GM15510 (cell line): Measurements from ENCODE around the gene GPR158.

ENCODE experiments used
- POLR2A ChIP-seq: IDR thresholded peaks from 3 replicates; pipeline ENCODE4 v1.6.1; 2011; ENCODE audit warnings: borderline replicate concordance; ENCODE audit not compliant: insufficient read length; ENCODE audit errors: extremely low read depth

The GPR158 gene

GRCh38 chr10:25174461-25175230 lies at the start of gene GPR158:
GPR158 (plus strand) TSS chr10:25175001; CDS start chr10:25175421, 420 bp downstream.
- TF ChIP-seq POLR2A: no peak

DNA sequence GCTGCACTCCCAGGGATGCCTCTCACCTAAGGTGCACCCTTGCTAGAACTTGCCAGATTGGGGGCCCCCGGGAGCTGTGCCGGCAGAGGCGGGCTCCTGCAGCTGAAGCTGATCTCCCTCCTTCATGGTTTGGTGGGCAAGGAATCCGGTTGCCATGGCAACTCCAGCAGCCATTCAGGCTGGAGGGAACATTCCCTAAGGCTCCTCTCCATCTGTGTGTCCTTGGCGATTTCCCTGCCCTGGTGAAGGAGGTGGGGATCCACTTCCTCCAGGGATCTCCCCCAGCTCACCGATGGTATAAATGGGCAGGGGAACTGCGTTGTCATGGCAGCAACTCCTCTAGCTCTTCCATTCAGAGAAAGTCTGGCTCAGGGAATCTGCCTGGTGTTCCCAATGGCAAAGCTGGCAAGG lies 49.6 kb upstream of the GPR158 start:
- no peak for TF ChIP-seq POLR2A

- no peak for TF ChIP-seq POLR2A
These were observed 45.2 kb upstream of the GPR158 start for GRCh38 chr10:25129592-25129991.

DNA sequence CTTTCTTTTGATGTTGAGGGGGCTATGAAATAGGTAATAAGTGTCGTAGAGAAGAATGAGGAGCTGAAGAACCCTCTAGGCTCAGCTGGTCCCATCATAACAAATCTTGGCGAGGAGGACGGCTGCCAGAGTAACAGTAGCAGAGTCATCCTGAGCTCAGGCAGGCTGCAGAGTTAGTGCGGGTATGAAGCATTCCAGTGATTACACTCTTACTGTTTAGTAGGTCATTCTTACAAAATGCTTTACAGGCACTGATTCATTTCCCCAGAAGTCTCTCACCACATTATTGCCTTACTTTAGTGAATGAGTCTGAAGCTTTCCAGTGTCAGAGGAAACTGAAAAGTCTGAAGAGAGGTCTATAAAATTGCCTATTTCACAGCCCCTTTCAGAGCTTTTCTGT lies 43.9 kb upstream of the GPR158 start:
- no peak for TF ChIP-seq POLR2A

DNA sequence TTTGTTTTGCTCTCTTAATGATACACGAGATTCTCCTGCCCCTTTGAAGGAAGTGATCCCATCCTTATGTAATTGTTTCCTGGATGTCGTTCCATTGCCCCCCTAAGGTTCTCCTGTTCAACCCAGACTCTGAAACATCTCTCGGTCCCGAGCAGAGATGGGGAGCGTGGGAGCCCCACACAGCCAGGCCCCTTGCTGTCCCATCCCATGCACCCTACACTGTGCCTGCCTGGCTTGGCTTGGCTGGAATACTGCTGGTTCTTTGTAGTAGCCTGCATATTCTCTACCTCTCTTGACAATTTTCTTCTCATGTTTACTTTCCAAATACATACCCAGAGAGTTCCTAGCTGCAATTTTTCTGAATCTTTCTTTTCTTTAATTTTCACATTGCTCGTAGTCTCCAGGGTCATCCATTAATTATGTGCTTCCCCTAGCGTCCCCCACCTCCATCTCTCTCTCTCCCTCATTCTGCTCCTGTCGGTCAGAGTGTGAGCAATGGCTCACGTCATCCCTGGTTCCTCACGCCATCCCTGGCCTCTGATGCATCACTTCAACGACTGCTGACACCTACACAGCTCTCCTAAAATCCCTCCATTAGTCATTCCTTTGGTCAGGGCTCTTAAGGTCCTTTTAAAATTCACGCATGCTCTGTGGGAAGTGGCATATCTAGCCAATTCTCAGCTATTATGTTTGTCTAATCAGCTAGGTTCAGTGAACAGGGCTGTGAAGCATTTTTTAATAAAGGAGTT lies 32.5 kb upstream of the GPR158 start:
- TF ChIP-seq POLR2A: no peak

DNA sequence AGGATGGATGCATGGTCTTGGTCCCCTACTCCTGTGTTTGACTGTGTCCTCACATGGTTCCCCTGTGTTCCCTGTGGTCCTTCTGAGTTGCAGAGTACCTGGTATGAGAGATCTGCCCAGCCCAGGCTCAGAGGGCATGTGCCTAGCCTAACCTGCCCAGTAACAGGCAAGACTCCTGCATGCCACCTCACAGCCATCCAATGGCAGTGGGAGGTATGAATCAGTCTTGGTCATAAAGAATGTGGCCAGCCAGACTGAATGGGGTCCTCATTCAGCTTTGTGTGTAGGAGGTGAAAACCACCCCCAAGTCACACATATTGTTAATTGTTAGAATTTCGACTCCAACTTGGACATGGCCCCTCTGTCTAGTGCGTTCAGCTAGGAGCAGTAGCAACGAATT lies 17.2 kb upstream of the GPR158 start:
- TF ChIP-seq POLR2A: no peak

DNA sequence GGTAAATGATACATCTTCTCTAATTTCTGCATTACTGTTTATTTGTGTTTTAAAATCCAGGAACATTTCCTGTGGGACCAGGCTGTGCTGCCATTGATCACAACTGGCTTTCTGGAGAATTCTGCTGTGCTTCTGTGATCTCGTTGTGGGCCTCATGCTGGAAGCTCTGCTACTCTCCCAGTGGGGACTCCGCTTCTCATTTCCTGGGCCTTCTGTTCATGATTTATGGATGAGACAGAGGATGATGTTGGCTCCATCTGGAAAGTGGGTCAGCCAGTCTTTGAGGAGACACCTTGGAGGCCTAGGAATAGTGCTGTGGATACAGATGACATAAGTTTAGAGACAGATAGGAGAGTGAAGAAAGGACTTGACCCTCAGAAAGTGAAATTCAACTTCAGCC lies 15.2 kb upstream of the GPR158 start:
- no peak for TF ChIP-seq POLR2A

DNA sequence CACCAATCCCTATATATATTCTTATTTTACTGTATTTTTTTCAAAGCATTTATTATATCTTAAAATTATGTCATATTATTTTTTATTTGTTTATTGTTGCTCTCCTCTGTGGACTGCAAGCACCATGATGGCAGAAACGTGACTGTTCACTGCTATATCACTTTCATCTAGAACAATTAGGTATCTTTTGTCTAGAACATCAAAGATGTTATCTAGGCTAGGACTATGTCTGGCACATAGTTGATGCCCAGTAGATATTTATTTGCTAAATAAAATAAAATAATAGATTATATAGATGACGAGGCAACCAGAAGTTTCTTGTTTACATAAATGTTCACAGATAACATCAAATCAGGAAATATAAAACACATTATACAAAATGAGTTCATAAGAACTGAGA lies 12.4 kb upstream of the GPR158 start:
- TF ChIP-seq POLR2A: no peak

DNA sequence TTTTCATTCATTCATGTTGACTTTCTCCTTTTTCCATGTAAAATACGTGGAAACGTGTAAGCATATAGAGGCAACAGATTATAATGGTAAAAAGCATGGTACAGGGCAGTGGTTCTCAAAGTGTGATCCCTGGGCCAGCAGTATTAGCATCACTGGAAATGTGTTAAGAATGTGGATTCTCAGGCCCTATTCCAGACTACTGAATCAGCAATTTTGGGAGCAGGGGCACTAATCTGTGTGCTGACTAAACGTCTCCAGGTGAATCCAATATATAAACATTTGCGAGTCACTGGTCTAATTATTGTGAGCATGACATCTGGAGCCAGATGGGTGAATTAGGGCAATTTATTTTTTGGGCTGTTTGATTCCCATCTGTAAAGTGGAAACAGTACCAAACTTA lies 5.1 kb upstream of the GPR158 start:
- no peak for TF ChIP-seq POLR2A

DNA sequence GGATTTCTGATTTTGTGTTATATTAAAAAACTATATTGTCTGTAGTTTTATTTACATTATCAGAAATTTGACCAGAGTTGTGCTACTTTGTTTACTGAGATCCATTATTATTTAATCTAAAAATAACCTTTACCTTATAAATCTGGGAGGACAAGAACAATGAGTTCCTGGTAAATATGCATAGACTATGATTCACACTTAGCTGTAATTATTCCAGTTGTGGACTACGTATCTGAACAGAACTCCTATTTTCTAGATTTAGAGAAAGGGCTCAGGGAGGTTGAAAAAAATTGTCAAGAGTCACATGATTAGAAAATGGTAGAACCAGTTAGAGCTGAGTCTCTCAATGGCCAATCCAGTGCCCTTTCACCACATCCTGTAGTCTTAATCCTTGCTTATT lies 4.2 kb upstream of the GPR158 start:
- no peak for TF ChIP-seq POLR2A

DNA sequence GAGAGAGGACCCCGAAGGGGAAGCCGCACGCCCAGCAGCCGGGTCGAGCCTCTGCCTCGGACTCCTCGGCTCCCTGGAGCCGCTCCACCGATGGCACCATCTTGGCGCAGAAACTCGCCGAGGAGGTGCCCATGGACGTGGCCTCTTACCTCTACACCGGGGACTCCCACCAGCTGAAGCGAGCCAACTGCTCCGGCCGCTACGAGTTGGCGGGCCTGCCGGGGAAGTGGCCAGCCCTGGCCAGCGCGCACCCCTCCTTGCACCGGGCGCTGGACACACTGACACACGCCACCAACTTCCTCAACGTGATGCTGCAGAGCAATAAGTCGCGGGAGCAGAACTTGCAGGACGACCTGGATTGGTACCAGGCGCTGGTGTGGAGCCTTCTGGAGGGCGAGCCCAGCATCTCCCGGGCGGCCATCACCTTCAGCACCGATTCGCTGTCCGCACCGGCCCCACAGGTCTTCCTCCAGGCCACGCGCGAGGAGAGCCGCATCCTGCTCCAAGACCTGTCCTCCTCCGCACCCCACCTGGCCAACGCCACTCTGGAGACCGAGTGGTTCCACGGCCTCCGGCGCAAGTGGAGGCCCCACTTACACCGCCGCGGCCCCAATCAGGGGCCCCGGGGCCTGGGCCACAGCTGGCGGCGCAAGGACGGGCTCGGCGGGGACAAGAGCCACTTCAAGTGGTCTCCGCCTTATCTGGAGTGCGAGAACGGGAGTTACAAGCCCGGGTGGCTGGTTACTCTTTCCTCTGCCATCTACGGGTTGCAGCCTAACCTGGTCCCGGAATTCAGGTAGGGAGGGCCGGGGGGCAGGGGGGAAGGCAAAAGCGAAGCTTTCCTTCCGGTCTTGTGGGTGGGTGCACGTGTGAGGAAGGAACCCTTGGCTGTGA lies 973 bp downstream of the GPR158 start:
- no peak for TF ChIP-seq POLR2A

DNA sequence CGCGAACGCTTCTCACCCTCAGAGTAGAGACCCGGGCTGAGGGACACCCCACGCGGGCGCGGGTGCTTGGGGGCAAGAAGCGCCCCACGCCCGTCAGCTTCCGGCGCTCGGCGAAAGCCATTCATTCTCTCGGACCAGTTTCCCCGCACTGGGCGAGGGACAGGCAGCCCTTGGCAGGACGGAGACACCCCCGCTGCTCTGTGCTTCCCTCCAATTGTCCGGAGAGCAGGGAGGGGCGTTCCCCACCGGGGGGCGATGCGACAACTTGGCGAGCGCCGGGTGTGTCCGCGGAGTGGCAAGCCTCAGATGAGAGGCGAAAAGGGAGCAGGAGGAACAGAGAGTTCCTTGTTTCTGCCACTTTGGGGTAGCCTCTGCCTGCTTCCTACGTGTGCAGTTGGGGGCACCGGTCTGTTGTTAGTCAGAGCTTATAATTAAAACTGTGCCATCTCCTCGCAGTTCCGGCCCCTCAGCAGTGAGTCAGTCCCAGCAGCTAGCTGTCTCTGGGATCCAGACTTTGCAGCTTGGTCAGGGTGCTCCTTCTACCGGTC lies 1.7 kb downstream of the GPR158 start:
- no peak for TF ChIP-seq POLR2A

DNA sequence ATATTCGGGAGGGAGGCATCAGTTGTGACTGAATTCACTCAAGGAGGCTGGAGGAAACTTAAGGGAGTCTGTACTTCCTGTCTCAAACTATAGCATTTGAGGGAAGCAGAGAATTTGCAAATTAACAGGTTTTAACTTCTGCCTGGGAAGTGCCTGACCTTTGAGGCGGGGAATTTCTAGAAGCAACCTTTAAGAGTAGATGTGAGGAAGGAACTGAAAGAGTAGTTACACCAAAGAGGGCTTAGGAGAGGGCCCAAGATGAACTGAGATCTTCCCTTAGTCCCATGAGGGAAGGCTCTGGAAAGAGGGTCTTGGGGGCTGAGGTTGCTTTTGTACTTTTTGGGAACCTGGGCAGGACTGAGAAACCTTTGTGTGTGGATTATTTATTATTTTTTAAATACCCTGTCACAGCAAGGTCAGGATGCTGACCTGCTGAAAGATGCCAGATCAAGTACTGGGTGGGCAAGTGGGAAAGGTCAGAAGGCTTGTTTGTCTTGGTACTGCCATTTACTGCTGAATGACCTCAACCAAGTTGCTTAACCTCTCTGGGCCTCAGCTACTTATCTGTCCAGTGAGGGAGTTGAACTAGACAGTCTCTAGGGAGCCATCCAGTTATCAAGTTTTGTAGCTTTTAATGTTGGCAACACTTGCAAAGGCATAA lies 2.4 kb downstream of the GPR158 start:
- TF ChIP-seq POLR2A: no peak

DNA sequence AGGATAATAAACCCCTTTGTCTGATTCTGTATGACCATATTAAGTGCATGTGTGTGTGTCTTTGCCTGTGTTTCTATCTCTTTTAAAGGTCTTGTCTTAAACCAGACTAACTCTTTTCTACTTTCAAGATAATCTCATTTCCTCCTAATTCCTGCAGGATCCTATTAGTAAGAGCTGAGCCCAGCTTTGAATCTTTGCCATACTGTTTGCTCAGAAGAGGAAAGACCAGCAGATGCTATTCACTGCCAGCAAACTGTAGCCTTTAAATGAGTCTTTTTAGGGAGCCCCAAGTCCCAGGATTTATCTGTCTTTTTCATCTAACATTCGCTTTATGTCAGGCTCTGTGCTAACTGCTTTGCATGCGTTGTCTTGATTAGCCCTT lies 2.9 kb downstream of the GPR158 start:
- TF ChIP-seq POLR2A: no peak
